Keratinocyte (primary cell): Measurements from ENCODE around the gene NBPF1.
"Not testable (repeated sequence)": the region's sequence is repeated elsewhere in the genome, so short reads cannot be mapped to it uniquely, and the experiment has no call there.

Experiments used
- EZH2 ChIP-seq: IDR thresholded peaks from one replicate; pipeline ENCODE4 v1.6.1; 2012; ENCODE audit warnings: inconsistent platforms, mild to moderate bottlenecking, low read length, moderate library complexity
- TF ChIP-seq, protein P1 (sequence below), 3 experiments: IDR thresholded peaks in 1 of 3; conservative IDR thresholded peaks in 1 of 3; optimal IDR thresholded peaks in 1 of 3; 2 replicates in 2 of 3; 3 replicates in 1 of 3; pipeline versions ENCODE3 to v1.5.1; 2011; ENCODE audit warnings: low read length in 3 of 3, mild to moderate bottlenecking in 3 of 3, moderate library complexity in 2 of 3, control low read depth in 1 of 3, inconsistent platforms in 1 of 3; ENCODE audit not compliant: insufficient read depth in 2 of 3; ENCODE audit errors: extremely low read depth in 1 of 3

DNA sequence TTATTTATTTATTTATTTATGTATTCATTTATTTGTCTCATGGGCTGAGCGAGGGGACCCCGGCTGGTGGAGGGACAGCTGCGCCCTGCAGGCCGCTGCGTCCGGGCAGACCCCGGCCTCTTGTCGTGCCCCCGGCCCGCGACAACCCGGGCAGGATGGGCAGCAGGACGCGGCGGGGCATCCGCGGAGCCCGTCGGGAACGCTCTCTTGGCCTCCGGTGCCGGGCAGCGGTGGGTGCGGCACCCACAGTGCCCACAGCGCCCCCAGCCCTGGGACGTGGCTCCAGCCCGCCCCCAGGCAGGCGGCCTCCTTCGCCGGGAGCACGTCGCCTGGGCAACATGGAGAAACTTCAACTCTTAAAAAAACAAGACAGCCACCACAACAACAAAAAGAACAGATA is 44.9 kb upstream of the NBPF1 start:
- TF ChIP-seq, protein P1, sequence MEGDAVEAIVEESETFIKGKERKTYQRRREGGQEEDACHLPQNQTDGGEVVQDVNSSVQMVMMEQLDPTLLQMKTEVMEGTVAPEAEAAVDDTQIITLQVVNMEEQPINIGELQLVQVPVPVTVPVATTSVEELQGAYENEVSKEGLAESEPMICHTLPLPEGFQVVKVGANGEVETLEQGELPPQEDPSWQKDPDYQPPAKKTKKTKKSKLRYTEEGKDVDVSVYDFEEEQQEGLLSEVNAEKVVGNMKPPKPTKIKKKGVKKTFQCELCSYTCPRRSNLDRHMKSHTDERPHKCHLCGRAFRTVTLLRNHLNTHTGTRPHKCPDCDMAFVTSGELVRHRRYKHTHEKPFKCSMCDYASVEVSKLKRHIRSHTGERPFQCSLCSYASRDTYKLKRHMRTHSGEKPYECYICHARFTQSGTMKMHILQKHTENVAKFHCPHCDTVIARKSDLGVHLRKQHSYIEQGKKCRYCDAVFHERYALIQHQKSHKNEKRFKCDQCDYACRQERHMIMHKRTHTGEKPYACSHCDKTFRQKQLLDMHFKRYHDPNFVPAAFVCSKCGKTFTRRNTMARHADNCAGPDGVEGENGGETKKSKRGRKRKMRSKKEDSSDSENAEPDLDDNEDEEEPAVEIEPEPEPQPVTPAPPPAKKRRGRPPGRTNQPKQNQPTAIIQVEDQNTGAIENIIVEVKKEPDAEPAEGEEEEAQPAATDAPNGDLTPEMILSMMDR (optimal IDR thresholded peaks at IDR 0.05 in 1 of 3, IDR thresholded peaks at IDR 0.05 in 1 of 3, conservative IDR thresholded peaks at IDR 0.05 in 1 of 3; ENCODE audit: extremely low read depth in 1 of 3, insufficient read depth in 2 of 3, low read length in 3 of 3) = not testable (repeated sequence)
- not testable (repeated sequence) for TF ChIP-seq EZH2
